ENCODE data around the gene TBC1D2. TPM values are rescaled to one million over a fixed set of nuclear protein-coding genes. Genes with fewer than 3 reads are reported as not detected.

The TBC1D2 gene
- total RNA-seq, 4 donors from 2014 or later = 11.3 to 33.5 (median 21.4) TPM

- no peak for TF ChIP-seq CTCF (IDR thresholded peaks at IDR 0.05; ENCODE audit: low read depth)
These were observed 16.0 kb upstream of the TBC1D2 start for GRCh38 chr9:98271479-98271878.

GRCh38 chr9:98264516-98264915 is 9.1 kb upstream of the TBC1D2 start:
- TF ChIP-seq CTCF (IDR thresholded peaks at IDR 0.05; ENCODE audit: low read depth) = no peak

GRCh38 chr9:98263482-98264357 is 8.3 kb upstream of the TBC1D2 start:
- no peak for TF ChIP-seq CTCF (IDR thresholded peaks at IDR 0.05; ENCODE audit: low read depth)

GRCh38 chr9:98263080-98263479 is 7.6 kb upstream of the TBC1D2 start:
- no peak for TF ChIP-seq CTCF (IDR thresholded peaks at IDR 0.05; ENCODE audit: low read depth)

- TF ChIP-seq CTCF (IDR thresholded peaks at IDR 0.05; ENCODE audit: low read depth) = no peak
These were observed 6.6 kb upstream of the TBC1D2 start for GRCh38 chr9:98262056-98262455.

- no peak for TF ChIP-seq CTCF (IDR thresholded peaks at IDR 0.05; ENCODE audit: low read depth)
These were observed 5.2 kb upstream of the TBC1D2 start for GRCh38 chr9:98260635-98261034.

GRCh38 chr9:98259791-98260190 is 4.3 kb upstream of the TBC1D2 start:
- no peak for TF ChIP-seq CTCF (IDR thresholded peaks at IDR 0.05; ENCODE audit: low read depth)

Data from subcutaneous adipose tissue (tissue), 4 donors.